NAMALWA (cell line): ENCODE results near the gene USP19.
A peak's percentile ranks its signal among the peaks of the same experiment; 100 is the strongest.

Source experiments
- DNase-seq: peaks from one replicate; pipeline ENCODE4 v3.0.0-alpha.2; 2015; ENCODE audit warnings: low spot score

USP19 gene

DNA sequence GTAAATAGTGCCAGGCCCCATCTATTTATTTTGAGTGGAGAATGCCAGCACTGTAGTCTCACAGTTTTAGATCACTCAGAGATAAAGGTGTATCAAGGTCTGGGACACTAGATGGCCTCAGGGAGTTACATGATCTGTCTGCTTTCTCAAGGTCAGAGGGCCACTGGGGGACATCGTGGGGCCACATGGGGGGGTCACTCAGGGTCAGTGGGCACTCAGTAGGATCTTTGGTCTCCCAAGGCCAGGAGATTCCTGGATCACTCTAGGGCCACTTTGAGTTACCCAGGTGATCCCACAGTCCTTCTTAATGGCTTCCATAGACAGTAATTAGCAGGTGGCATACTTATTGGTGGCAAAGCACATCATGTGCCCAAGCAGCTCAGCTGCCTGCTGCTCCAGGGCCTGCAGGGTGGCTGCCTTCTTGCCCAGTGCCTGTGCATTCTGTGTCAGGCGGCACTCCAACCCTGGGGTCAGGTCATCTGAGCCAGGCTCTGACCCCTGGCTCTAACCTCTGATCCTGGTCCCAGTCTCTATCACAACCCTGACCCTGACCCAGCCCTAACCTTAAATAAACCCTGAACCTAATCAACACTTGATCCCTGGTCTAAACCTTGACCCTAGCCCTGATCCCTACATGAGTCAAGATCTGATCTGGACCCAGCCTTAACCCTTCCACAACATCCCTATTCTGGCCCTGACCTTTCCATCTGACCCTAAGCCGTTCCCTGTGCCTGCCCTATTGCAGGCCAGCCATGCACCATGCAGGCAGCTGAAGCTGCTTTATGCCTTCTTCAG is 14.0 kb upstream of the USP19 start:
- no peak for DNase-seq

DNA sequence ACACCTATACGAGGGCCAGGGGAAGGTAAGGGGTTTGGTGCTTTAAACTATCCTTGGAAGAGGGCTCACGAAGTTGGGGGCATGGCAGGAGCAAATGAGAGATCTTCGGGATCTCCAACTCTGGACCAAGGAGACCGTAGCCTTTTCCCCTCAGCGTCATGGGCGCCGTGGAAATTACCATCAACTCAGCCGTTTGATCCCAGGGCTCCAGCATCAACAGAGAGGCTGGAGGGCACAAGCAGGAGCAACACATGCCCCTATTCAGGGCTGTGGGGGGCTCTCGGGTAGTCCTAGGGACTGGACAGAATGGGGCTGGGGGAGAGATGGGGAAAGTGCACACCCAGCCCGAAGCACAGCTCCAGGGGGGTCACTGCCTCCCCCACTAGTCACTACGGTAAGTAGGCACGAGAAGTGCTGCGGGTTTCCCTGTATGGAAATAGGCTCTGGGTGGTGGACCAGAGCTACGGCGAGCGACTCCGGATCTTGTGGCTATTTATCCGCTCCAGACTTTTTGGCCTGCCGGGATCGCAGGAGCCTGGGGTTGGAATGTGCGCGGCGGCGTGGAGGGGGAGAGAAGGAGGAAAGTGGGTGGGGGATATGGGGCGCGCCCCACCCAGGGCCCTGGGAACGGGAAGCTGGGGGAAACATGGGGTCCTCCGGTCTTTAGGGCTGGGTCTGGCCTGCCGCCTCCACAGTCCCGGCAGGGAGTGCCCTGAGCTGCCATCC is 12.8 kb upstream of the USP19 start:
- no peak for DNase-seq

- DNase-seq, result no peak
These were observed 12.0 kb upstream of the USP19 start, which contains the start of gene LAMB2 for GRCh38 chr3:49132437-49133225. Gene LAMB2 (minus strand): TSS chr3:49133050. CDS start chr3:49132867, 183 bp downstream.

DNA sequence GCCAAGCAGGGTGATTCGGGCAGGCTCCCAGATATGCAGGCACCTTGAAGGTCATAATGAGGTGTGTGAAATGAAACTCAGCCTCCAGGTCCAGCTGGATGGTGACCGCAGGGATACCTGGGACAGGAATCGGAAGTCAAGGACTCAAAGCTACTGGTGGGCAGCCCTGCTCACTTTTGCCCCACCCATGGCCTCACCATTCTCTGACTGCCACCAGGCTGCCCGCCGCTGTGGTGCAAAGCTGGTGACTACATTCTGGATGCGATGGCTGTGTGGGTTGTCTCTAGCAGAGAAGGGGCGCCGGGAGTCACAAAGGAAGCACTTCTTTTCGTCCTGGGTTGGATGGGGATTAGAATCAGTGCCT is 11.4 kb upstream of the USP19 start:
- no peak for DNase-seq

- no peak for DNase-seq
These were observed 11.0 kb upstream of the USP19 start for GRCh38 chr3:49131576-49131975.

- DNase-seq, result no peak
These were observed 10.4 kb upstream of the USP19 start for GRCh38 chr3:49131040-49131439.

- DNase-seq, result peak; percentile 13
These were observed 4.5 kb upstream of the USP19 start for GRCh38 chr3:49124991-49125670.

DNA sequence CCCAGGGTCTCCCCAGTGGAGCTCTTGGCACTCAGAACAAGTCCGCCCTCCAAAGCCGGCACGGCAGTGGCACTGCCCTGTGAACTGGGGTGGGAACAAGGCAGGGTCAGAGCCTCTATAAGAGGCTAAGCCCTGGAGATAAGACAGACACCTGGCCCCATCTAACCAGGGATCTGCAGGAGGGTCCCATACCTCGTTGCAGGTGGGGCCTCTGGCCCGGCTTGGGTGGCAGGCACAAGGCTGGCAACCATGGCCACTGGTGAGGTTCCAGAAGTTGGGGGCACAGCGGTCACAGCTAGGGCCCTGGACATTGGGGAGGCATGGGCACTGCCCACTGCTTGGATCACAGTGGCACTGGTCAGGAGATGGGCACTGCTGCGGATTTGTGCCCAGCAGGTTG is 3.6 kb upstream of the USP19 start:
- DNase-seq, result no peak

DNA sequence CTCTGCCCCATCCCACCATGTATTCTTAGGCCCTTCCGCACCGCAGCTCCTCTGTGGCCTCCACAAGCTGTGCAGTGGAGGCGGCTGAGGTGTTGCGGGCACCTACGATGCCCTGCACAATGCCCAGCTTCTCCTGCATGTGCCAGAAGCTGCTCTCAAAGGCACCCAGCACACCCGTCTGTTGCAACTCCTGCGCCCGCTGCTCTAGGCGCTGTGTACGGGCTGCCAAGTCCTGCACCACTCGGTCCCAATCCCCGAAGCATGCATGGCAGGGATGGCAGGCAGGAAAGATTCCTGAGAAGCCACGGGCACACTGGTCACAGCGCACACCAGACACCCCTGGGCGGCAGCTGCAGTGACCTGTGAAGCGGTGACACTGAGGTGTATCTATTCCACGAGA is 3.1 kb upstream of the USP19 start:
- no peak for DNase-seq

DNA sequence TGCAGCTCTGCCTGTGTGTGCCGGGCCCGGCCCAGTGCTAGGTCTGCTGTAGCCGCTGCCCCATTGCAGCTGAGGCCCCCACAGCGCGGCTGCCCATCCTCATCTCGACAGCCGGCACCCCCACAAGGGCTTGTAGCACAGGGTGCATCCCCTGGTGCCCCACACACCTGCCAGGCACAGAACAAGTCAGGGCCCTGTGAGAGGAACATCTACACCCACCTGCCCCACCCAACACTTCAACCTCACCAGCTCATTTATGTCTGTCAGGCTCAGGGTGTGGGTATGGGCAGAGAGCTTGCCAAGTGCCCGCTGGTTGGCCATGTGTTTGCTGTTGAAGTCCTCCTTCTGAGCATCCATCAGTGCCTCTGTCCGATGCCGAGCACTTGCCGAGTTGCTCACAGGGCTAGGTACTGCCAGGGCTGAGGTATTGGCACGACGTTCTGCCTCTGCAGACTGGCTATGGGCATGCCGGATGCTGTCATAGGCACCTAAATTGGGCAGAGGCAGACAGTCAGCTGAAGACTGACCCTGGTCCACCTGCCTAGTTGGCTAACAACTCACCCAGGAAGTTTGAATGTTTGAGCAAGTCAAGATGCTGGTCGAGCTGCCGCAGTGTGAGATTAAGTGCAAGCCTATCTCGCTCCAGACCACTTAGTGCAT is 2.4 kb upstream of the USP19 start:
- no peak for DNase-seq

- DNase-seq, result no peak
These were observed 1.8 kb upstream of the USP19 start for GRCh38 chr3:49122451-49122850.

DNA sequence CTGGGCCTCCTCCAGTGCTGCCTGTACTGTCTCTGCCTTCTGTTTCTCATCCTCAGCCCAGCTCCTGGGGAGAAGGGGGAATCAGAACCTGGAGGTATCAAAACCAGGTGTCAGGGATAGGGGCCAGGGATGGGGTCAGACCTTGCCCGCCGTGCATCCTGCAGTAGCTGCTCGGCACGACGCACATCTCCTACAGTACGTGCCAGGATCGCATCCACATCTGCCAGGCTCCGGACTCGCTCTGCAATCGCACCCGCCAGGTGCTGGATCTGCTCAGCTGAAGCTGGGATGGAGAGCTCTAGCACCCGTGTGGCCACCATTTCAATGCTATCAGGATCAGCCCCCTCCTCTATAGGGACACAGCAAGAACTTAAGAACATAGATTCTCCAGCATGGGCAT is 1.4 kb upstream of the USP19 start:
- DNase-seq, result no peak

GRCh38 chr3:49121132-49121736 is 611 bp upstream of the USP19 start:
- DNase-seq, result peak; percentile 6

GRCh38 chr3:49120096-49120437 is 556 bp downstream of the USP19 start:
- peak; percentile 34 for DNase-seq

DNA sequence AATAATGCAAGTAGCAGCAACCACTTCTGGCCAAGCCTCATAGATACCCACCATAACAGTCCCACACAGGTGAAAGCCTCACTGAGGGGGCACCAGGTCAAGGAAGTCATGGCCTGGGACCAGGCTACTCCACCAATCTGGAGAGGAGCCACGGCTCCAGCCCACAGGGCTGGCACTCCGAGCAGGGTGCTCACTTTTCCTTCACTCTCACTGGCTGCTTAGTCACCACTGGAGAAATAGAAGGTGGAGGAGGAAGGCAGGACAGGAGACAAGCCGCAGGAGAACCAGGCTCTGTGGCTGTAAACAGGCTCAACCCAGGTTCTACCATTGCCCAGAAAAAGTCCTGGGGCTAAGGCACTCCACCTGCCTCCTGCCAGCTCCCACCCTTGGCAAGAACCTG is 1.2 kb downstream of the USP19 start:
- DNase-seq, result no peak

- no peak for DNase-seq
These were observed 1.6 kb downstream of the USP19 start for GRCh38 chr3:49119036-49119435.

DNA sequence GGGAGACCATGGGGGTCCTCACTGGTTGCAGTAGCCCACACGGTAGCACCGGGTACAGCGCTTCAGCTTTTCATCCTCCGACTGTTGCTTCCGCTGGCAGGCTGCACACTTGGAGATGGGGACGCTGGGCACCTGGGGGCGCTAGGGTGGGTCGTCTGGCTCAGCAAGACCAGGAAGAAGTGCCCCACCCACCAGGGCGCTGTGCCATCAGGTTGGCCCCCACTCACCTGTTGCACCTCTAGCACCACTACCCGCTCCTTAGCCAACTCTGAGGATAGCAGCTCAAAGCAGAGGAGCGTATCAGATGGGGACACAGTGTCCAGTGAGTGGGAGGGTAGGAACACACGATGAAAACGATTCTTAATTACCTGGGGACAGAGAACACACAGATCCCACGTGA is 8.4 kb downstream of the USP19 start:
- DNase-seq, result no peak

GRCh38 chr3:49111347-49111746 is 9.3 kb downstream of the USP19 start:
- DNase-seq, result no peak

GRCh38 chr3:49110780-49111179 is 9.8 kb downstream of the USP19 start:
- DNase-seq, result no peak

DNA sequence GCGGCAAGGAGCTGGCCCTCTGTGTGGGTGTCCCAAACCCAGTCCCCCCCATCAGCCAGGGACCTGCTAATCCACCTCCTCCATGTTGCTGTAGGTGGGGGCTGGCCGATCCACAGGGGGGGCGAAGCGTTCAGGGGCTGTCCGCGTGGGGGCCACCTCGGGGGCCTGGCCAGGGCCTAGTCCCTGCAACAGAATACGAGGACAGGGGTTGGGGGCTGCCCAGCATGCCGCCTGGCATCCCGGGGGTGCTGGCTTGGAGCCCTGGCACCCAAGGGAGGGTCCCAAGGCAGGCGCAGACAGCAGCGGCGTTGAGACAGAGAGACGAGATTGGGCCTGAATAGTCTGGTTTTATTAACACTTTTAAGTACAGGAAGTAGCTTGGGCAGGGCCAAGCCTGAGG is 12.3 kb downstream of the USP19 start:
- DNase-seq, result no peak
